HK-2 (cell line): ENCODE results near the gene TMC7.
"Not testable (repeated sequence)": the region's sequence is repeated elsewhere in the genome, so short reads cannot be mapped to it uniquely, and the experiment has no call there.

Experiments
- DNase-seq: peaks from one replicate; pipeline ENCODE4 v3.0.0-alpha.2; 2018; ENCODE audit not compliant: unreplicated experiment

The TMC7 gene

DNA sequence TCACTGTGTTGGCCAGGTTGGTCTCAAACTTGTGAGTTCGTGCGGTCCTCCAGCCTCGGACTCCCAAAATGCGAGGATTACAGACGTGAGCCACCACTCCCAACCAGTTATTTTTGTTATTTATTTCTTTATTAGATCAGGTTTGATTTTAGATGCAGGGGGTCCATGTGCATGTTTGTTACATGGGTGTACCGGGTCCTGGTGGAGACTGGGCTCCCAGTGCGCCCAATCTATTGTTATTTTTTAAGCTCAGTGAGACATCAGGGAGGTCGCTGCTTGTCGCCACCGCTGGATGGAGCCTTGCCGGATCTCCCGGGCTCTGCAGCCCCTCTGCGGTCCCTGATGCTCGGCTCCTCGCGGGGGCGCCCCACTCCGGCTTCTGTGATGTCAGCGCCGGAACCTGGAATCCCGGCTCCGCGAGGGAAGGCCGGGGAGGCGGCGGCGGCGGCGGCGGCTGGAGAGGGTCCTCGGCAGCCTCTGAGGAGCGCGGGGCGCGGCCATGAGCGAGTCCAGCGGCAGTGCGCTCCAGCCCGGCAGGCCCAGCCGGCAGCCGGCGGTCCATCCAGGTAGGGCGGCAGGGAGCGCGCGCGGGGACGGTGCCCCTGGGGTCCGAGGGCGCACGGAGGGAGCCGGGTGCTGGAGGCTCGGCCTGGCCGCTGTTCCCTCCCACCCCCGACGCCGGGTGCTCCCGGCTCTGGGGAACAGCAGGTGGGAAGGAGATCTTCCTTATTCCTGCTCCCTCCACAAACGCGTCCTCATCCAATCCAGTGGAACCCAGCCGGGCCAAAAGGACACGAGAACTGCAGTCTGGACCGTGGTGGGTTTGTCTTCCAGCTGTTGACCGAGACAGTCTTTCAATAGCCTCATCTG, at the start of gene TMC7:
TMC7 (plus strand) TSS at position 370 of the 870 bp plus-strand sequence; CDS start at position 500, 130 bp downstream.
- DNase-seq = peak; percentile 85

DNA sequence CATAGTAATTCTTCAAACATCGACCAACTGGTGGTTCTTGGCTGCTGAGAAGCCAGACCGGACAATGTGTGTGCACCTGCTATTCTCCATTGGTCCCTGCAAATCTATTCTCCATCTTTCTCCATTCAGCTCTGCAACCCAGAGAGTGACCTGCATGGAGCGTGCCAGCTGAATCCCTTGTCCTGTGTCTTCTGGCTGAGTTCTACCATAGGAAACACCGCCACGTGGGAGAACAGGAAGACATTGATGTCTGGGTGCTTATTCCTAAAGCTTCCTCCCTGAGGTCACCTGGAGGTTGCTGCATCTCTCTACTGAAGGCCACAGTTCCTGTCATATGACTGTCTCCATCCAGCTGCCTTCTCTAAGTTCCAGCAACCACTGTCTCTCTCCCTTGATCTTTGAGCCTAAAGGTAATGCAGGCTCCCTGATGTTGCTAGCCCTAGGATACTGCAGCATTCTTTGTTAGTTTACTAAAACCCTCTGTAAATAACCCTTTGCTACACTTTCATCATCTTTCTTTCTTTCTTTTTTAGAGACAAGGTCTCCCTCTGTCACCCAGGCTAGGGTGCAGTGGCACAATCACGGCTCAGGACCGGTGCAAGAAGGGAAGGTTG, 46.9 kb upstream of the TMC7 start:
- no peak for DNase-seq

DNA sequence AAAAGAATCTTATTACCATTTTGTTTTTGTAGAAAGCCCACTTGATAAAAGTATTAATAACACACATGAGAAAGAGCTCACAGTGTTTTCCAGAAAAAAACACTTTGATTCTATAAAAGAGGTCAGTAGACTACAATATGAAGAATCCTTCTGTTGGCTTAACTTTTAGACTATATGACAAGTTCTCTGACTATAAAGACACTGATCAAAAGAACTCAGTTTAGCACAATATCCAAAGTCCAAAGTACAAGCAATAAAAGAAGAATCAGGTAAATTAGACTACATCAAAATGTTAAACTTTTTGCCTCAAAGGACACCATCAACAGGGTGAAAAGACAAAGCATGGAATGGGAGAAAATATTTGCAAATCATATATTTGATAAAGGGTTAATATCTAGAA, 46.3 kb upstream of the TMC7 start:
- DNase-seq = no peak

DNA sequence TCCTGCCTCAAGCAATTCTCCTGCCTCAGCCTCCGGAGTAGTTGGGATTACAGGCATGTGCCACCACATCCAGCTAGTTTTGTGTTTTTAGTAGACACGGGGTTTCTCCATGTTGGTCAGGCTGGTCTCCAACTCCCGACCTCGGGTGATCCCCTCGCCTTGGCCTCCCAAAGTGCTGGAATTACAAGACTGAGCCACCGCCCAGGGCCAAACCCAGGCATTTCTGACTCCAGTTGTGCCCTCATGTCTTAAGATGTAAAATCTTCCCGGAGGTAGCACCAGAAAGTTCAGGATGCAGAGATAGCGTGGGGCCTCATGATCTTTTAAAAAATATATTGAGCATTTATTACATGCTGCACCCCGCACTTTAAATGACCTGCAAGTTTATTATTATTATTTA, 44.7 kb upstream of the TMC7 start:
- no peak for DNase-seq

DNA sequence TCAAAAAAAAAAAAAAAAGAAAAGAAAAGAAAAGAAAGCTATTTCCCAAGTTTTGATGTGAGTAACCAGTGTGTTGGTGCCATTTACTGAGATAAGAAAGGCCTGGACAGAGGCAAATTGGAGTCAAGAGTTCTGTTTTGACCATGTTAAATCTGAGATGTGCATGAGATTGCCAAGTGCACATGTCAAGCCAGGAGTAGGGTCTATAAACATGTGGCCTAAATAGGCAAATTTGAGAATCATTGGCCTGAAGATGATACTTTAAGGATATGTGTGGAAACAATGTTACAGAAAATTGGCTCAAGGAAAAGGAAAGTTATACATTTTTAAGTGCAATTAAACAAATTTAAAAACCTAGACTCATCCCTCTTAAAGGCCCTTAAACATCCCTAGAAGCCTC, 42.3 kb upstream of the TMC7 start:
- DNase-seq = no peak

DNA sequence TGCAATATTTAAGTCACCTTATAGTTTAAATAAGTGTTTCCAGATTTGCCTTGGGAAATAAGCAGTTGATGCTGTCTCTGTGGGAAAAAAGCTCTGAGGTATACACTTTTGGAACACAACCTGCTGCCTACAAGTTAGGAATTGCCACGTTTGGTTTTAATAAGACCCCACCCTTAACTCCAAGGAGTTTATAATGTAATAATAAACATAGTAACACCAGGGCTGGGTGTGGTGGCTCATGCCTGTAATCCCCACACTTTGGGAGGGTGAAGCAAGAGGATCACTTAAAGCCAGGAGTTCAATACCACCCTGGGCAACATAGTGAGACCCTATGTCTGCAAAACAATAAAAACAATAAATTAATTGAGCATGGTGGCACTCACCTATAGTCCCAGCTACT, 41.7 kb upstream of the TMC7 start:
- DNase-seq = no peak

DNA sequence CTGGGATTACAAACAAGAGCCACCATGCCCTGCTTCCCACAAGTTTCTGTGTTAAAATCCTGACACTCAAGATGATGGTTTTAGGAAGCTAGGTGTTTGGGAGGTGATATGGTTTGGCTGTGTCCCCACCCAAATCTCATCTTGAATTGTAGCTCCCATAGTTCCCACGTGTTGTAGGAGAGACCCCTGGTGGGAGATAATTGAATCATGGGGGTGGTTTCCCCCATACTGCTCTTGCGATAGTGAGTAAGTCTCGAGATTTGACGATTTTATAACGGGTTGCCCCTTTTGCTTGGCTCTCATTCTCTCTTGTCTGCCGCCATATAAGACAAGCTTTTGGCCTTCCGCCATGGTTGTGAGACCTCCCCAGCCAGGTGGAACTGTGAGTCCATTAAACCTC, 40.3 kb upstream of the TMC7 start:
- no peak for DNase-seq

DNA sequence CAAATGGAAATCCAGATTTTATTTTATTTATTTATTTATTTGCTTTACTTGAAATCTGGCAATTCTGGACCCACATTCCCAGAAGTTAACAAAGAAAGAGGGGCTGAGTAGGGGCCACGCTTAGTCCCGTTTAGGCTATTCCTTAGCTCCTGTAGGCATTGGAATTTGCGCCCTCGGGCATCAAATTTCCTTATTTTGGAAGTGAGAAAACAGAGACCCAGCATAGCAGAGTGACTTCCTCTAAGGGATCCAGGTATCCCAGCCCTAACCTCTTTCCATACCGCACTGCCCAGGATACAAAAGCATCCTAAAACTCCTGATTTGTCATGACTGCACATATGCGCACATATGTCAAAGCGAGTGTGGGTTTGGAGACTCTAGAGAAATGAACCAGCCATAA, 38.5 kb upstream of the TMC7 start:
- no peak for DNase-seq

DNA sequence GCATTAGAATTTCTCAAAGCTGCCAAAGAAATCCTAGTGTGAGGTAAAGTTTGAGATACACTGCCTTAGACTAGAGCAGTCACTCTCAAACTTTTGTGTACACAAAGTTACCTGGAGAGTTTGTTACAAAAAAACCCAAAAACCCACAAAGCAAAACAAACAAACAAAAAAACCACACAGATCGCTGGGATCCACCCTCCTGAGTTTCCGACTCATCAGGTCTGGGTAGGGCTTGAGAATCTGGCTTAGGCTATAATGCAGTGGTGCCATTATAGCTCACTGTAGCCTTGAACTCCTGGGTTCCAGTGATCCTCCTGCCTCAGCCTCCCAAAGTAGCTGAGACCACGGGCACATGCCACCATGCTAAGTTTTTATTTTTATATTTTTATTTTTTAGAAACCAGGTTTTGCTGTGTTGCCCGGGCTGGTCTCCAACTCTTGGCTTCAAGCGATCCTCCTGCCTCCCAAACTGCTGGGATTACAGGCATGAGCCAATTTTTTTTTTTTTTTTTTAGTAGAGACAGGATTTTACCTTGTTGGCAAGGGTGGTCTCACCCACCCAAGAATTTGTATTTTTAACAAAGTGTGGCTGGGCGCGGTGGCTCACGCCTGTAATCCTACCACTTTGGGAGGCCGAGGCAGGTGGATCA, 35.2 kb upstream of the TMC7 start:
- no peak for DNase-seq

DNA sequence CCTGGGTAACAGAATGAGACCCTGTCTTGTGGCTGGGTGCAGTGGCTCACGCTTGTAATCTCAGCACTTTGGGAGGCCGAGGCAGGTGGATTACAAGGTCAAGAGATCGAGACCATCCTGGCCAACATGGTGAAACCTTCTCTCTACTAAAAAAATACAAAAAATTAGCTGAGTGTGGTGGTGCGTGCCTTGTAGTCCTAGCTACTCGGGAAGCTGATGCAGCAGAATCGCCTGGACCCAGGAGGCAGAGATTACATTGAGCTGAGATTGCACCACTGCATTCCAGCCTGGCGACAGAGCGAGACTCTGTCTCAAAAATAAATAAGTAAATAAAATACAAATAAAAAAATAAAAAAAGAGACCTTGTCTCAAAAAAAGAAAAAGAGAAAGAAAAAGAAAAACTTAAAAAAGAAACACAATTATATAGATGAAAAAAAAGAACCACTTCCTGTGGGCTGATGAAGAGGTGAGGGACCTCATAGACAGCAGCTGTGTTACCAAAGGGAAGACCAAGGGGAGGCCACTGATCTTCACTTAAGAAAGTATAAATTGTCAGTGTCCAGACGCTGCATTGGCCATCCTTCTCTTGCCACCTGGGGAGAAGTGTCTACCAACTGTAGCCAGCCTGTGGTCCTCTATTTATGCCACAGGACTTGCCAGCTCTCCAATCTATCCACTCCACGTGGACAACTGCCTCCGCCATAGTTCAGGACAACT, 33.1 kb upstream of the TMC7 start:
- no peak for DNase-seq

DNA sequence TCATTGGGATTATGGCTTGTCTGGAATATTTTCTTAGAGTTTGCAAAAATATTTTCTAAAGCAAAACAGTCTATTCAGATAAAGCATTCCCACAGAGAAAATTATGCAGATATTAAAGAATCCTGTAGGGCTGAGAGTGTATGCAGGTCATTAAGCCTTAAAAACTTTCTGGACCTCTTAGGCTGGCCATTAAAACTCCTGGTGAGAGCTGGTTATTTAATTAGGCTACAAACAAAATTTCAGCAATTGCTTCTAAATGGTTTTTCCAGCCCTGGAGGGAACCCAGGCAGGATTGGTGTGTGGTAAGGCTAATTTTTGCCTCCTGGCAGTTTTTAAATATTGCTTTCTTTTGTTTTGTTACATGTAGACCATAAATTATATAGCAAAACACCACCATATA, 30.2 kb upstream of the TMC7 start:
- DNase-seq = no peak

DNA sequence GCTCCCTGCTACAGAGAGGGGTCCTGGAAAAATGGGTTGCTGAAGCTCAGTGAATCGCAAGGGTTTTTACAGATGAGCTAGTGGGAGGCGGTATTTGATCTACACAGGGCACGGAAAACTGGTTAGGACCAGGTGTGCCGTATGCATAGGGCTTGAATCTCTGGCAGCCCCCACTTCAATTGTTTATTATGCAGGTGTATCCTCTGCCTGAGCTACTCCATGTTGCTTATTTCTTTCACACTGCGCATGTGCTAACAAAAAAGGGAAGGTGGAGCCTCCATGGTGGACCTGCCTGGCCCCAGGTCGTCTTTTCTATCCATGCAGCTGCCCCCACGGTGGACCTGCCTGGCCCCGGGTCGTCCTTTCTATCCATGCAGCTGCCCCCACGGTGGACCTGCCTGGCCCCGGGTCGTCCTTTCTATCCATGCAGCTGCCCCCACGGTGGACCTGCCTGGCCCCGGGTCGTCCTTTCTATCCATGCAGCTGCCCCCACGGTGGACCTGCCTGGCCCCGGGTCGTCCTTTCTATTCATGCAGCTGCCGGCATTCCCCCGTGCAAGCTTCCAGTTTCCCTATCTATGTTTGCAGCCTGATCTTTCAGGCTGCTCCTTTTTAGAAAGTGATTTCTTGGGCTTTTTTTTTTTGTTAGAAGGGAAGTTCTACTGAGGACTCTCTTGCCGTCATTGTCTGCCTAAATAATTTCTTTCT, 27.7 kb upstream of the TMC7 start:
- not testable (repeated sequence) for DNase-seq

DNA sequence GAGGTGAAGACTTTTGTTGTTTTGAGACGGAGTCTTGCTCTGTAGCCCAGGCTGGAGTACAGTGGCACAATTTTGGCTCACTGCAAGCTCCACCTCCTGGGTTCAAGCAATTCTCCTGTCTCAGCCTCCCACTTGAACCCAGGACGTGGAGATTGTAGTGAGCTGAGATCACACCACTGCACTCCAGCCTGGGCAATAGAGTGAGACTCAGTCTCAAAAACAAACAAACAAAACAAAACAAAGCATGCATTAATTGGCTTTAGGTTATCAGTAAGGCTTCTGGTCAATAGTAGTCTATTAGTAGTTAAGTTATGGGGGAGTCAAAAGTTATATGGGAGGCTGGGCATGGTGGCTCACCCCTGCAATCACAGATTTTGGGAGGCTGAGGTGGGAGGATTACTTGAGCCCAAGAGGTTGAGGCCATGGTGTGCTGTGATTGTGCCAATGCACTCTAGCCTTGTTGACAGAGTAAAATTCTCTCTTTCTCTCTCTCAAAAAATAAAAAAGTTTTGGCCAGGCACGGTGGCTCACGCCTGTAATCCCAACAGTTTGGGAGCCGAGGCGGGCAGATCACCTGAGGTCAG, 27.0 kb upstream of the TMC7 start:
- DNase-seq = not testable (repeated sequence)

DNA sequence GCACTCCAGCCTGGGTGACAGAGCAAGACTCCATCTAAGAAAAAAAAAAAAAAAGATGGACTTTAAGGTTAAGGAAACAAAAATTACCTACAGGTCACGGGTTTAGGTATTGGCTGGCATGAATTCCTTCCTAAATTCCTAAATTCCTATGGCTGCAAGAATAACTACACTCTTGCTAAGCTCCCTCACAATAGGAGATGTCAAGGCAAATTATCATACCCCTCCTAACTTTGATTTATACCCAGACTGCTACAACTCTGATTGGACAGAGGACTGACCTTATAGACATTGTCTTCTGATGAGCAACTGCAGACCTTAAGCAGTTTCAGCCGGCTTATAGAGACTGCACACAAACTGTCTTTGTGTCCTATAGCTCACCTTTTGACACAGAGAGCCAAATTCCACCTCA, 25.1 kb upstream of the TMC7 start:
- DNase-seq = no peak

DNA sequence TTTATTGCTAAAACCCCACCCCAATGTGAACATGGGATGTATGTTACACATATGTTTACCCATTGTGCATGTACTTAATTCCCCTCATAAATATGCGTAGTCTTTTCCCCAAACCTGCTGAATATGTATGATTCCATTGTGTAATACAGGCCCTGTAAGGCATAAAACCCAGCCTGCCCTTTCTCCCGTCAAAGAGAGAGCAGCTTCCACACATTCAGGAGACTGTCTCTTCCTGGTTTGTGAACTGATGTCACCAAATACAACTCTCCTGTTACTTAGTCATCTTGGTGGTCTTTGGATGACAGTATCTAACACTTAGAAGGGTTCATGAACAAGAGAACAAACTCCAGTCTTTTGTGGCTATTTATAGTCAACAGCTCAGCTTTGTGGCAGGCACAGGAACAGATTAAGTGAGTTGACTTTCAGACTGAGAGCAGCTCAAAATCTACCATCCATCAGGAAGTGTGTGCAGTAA, 24.7 kb upstream of the TMC7 start:
- no peak for DNase-seq

DNA sequence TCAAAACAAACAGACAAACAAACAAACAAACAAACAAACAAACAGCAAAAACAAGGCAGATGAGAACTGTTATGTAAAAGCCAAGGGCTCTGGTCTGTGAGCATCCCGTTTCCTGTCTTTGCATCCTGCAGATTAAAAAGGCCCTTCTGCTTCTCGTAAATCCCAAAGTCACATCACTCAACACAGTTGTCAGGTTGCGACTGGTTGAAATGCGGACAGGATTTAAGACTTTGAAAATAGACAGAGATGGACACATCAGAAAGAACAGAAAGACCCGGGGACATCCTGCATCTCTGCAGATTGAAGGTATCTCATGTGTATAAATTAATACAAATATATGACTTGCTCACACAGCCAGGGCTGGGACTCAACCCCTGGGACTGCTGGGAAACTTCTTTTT, 18.2 kb upstream of the TMC7 start:
- no peak for DNase-seq

DNA sequence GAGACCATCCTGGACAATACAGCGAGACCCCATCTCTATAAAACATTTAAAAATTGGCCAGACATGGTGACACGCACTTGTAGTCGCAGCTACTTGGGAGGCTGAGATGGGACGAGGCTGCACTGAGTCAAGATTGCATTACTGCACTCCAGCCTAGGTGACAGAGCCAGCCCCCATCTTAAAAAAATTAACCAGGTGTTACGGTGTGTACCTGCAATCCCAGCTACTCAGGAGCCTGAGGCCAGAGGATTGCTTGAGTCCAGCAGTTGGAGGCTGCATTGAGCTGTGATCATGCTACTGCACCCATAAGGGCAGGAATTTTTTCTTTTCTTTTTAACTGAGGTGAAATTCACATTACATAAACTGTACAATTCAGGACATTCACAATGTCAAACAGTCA, 16.9 kb upstream of the TMC7 start:
- no peak for DNase-seq

DNA sequence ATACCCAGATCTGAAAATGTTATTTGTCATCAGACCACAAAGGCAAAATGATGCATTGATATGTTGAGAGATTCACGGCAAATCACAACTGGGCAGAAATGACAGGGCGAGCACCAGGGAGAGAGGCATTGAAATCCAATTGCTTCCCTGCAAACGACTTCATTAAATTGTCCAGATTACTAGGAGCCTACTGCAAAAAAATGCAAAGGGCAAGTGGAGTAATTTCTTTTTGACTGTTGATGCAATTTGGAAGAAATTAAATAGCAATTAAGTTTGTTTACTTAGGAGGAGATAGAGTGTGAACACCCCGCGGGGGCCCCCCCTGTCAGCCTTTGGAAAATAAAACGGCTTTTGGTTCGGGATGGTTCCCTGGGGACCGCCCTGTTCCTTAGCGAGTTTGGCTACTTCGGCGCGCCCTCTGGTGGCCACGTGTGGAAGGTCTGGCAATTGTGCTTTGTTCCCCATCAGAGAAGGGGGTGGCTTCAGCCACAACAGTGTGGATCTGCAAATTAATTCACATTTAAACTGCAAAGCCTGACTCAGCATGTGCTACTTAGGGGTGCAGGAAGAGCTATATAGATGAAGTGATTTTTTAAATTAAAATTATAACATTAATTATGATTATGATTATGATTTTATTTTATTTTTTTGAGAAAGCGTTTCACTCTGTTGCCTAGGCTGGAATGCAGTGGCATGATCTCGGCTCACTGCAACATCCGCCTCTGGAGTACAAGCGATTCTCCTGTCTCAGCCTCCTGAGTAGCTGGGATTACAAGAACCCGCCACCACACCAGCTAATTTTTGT, 14.5 kb upstream of the TMC7 start:
- peak; percentile 76 for DNase-seq

DNA sequence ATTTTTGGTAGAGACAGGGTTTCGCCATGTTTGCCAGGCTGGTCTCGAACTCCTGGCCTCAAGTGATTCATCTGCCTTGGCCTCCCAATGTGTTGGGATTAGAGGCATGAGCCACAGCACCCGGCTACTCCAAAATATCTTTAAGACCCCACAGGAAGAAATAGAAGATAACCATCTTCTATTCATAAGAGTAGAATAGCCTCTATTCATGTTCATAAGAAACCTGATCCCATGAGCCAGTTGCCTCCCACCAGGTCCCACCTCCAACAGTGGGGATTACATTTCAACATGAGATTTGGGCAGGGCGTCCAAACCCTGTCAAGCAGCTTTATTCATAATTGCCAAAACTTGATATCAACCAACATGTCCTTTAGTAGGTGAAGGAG, 13.9 kb upstream of the TMC7 start:
- no peak for DNase-seq

DNA sequence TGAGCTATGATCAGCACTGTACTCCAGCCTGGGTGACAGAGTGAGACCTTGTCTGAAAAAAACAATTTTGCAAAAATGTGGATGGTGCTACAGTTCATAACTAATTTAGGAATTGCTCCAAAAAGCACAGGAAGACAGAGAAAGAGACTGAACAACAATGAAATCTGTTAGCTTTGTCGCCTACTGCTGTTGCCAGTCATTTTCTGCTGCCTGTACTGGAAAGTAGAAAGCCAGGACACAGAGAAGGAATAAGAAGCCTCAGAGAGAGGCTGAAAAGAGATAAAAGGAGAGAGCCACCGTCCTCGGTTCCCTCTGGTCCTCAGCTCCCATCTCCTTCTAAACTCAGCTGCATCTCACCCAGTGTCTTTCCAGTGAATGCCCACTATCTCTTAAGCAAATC, 8.6 kb upstream of the TMC7 start:
- no peak for DNase-seq
